SU-DHL-6 (cell line): ENCODE data around the gene EDDM3A.

Source experiments
- H2AFZ ChIP-seq: fragments of 200-600 bp; sonication (generic); 2 replicates; pipeline ENCODE4 v1.6.1; 2014; ENCODE audit warnings: low read depth, mild to moderate bottlenecking, moderate library complexity, mixed read lengths, antibody characterized with exemption, low read length; ENCODE audit not compliant: severe bottlenecking
- H3F3A ChIP-seq: fragments of 200-600 bp; shearing (Covaris generic); 2 replicates; pipeline ENCODE4 v1.6.0; 2016; ENCODE audit warnings: antibody characterized with exemption, mild to moderate bottlenecking; ENCODE audit not compliant: insufficient read depth
- H3K27ac ChIP-seq: fragments of 200-600 bp; sonication (generic); 2 replicates; pipeline ENCODE4 v1.5.1; 2016; ENCODE audit warnings: low read depth, mild to moderate bottlenecking, low read length, moderate library complexity, mixed read lengths
- H3K27me3 ChIP-seq: fragments of 200-600 bp; sonication (generic), shearing (Covaris generic); 2 replicates; pipeline ENCODE4 v1.6.0; 2014; ENCODE audit warnings: mild to moderate bottlenecking, low read length
- H3K36me3 ChIP-seq: fragments of 200-600 bp; sonication (generic); 2 replicates; pipeline ENCODE4 v1.6.1; 2014; ENCODE audit warnings: mild to moderate bottlenecking, low read length, mixed read lengths
- H3K4me2 ChIP-seq: fragments of 300-600, 200-600 bp; shearing (Covaris generic), sonication (generic); 2 replicates; pipeline ENCODE4 v1.6.0; 2014; ENCODE audit warnings: low read length, low read depth, mild to moderate bottlenecking; ENCODE audit not compliant: poor library complexity, severe bottlenecking
- H3K4me3 ChIP-seq: fragments of 200-600 bp; sonication (generic); 2 replicates; pipeline ENCODE4 v1.5.1; 2014; ENCODE audit warnings: antibody characterized with exemption, low read length, mild to moderate bottlenecking, mixed read lengths; ENCODE audit not compliant: insufficient read depth, poor library complexity, severe bottlenecking
- H3K79me2 ChIP-seq: fragments of 200-600 bp; sonication (generic); 2 replicates; pipeline ENCODE4 v1.6.1; 2014; ENCODE audit warnings: mild to moderate bottlenecking, low read length, moderate library complexity; ENCODE audit not compliant: insufficient read depth
- H3K9ac ChIP-seq: fragments of 200-600 bp; sonication (generic); 2 replicates; pipeline ENCODE4 v1.7.0; 2014; ENCODE audit warnings: mild to moderate bottlenecking, low read length
- H3K9me2 ChIP-seq: fragments of 200-600 bp; sonication (generic); replicated peaks from 2 replicates; pipeline ENCODE4 v1.6.1; 2014; ENCODE audit warnings: low read length; ENCODE audit not compliant: insufficient read depth
- H3K9me3 ChIP-seq: fragments of 200-600 bp; sonication (generic); 2 replicates; pipeline ENCODE4 v1.6.1; 2014; ENCODE audit warnings: low read length, mixed read lengths; ENCODE audit not compliant: insufficient read depth
- H4K20me1 ChIP-seq: fragments of 200-600 bp; sonication (generic); 2 replicates; pipeline ENCODE4 v1.6.1; 2014; ENCODE audit warnings: low read depth, mild to moderate bottlenecking, antibody characterized with exemption, low read length, moderate library complexity, mixed read lengths
- CTCF ChIP-seq: fragments of 200-600 bp; sonication (generic); IDR thresholded peaks from one replicate; pipeline ENCODE4 v1.5.1; 2017; ENCODE audit warnings: antibody characterized with exemption, mild to moderate bottlenecking, low read length, moderate library complexity; ENCODE audit not compliant: insufficient read depth, poor library complexity, severe bottlenecking
- EZH2phosphoT487 ChIP-seq: fragments of 200-600 bp; sonication (generic), shearing (Covaris generic); conservative IDR thresholded peaks from 2 replicates; pipeline ENCODE4 v1.6.1; 2018; ENCODE audit warnings: mild to moderate bottlenecking, antibody characterized with exemption, low read length, moderate library complexity, mixed read lengths

The EDDM3A gene

GRCh38 chr14:20789230-20789813 is 43.6 kb downstream of the EDDM3A start:
- H3K9ac ChIP-seq, result no peak overlapping the region
- no peak overlapping the region for H3K4me2 ChIP-seq
- H3K79me2 ChIP-seq, result no peaks in the 10 kb centered on the region
- H3K9me2 ChIP-seq, result no peaks in the 10 kb centered on the region
- H2AFZ ChIP-seq, result no peak overlapping the region
- H4K20me1 ChIP-seq, result no peaks in the 10 kb centered on the region
- H3K36me3 ChIP-seq, result no peaks in the 10 kb centered on the region
- H3F3A ChIP-seq, result no peaks in the 10 kb centered on the region
- no peak overlapping the region for H3K4me3 ChIP-seq
- no peak overlapping the region for H3K27ac ChIP-seq
- no peak for TF ChIP-seq EZH2phosphoT487
- no peak for TF ChIP-seq CTCF
- no peaks in the 10 kb centered on the region for H3K9me3 ChIP-seq
- no peaks in the 10 kb centered on the region for H3K27me3 ChIP-seq

- no peak overlapping the region for H3K4me3 ChIP-seq
- H3K9me3 ChIP-seq, result no peaks in the 10 kb centered on the region
- no peak overlapping the region for H3K9ac ChIP-seq
- no peak overlapping the region for H2AFZ ChIP-seq
- H3K27me3 ChIP-seq, result no peaks in the 10 kb centered on the region
- no peaks in the 10 kb centered on the region for H3K36me3 ChIP-seq
- H3K79me2 ChIP-seq, result no peaks in the 10 kb centered on the region
- H4K20me1 ChIP-seq, result no peaks in the 10 kb centered on the region
- TF ChIP-seq EZH2phosphoT487, result no peak
- no peak for TF ChIP-seq CTCF
- H3K9me2 ChIP-seq, result no peaks in the 10 kb centered on the region
- H3K27ac ChIP-seq, result no peak overlapping the region
- H3K4me2 ChIP-seq, result no peak overlapping the region
- H3F3A ChIP-seq, result no peaks in the 10 kb centered on the region
Measured at GRCh38 chr14:20790464-20791116, 44.9 kb downstream of the EDDM3A start.

- Histone ChIP-seq H3K4me3 (no peak overlapping the region), H3K27me3 (no peaks in the 10 kb centered on the region), H3K27ac (no peak overlapping the region), H3K9ac (no peak overlapping the region), H3K4me2 (no peak overlapping the region), H3F3A (no peaks in the 10 kb centered on the region), H4K20me1 (no peaks in the 10 kb centered on the region), H3K79me2 (no peaks in the 10 kb centered on the region), H3K9me3 (no peaks in the 10 kb centered on the region), H2AFZ (no peak overlapping the region), H3K36me3 (no peaks in the 10 kb centered on the region), H3K9me2 (no peaks in the 10 kb centered on the region)
- TF ChIP-seq EZH2phosphoT487 (no peak), CTCF (no peak)
Measured at GRCh38 chr14:20791187-20791586, 45.5 kb downstream of the EDDM3A start.
